GM12875 (cell line): ENCODE results near the gene CTBP1.

ENCODE experiments used
- H3K4me3 ChIP-seq: one replicate; pipeline ENCODE4 v1.5.1; 2011; ENCODE audit warnings: low read depth, low read length, control low read depth
- TF ChIP-seq, protein P1 (sequence below): IDR thresholded peaks from 2 replicates; pipeline ENCODE4 v1.5.1; 2011; ENCODE audit warnings: low read depth, mild to moderate bottlenecking, control low read depth, inconsistent platforms, low read length, moderate library complexity, borderline replicate concordance; ENCODE audit not compliant: insufficient read depth

Gene CTBP1

DNA sequence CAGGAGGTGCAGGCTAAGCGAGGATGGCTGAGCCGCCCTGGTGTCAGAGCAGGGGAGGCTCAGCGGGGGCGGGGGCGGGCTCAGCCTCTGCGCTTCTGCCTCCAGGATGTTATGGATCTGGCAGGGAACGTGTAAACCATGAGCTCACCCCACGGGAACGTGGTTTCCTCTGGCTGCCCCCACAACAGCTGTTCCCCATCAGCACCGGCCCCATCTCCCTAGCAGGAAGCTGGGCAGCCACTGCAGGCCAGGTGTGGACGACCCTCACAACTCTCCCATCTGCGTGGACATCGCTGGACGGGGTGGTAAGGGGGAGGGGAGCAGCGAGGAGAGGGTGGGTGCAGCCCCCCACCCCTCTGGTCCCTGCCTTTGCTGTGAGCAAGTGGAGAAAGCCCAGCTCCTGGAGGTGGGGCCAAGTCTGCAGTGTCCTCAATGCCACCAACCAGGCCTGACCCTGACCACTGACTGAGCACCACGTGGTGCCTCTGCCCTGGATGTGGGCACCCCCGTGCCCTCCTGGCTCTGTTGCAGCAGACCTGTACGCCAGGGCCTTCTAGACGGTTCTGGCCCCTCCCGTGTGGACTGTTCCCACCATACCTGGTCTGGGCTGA is 48.4 kb downstream of the CTBP1 start:
- TF ChIP-seq, protein P1, sequence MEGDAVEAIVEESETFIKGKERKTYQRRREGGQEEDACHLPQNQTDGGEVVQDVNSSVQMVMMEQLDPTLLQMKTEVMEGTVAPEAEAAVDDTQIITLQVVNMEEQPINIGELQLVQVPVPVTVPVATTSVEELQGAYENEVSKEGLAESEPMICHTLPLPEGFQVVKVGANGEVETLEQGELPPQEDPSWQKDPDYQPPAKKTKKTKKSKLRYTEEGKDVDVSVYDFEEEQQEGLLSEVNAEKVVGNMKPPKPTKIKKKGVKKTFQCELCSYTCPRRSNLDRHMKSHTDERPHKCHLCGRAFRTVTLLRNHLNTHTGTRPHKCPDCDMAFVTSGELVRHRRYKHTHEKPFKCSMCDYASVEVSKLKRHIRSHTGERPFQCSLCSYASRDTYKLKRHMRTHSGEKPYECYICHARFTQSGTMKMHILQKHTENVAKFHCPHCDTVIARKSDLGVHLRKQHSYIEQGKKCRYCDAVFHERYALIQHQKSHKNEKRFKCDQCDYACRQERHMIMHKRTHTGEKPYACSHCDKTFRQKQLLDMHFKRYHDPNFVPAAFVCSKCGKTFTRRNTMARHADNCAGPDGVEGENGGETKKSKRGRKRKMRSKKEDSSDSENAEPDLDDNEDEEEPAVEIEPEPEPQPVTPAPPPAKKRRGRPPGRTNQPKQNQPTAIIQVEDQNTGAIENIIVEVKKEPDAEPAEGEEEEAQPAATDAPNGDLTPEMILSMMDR, result no peak
- H3K4me3 ChIP-seq, result no peak overlapping the region

DNA sequence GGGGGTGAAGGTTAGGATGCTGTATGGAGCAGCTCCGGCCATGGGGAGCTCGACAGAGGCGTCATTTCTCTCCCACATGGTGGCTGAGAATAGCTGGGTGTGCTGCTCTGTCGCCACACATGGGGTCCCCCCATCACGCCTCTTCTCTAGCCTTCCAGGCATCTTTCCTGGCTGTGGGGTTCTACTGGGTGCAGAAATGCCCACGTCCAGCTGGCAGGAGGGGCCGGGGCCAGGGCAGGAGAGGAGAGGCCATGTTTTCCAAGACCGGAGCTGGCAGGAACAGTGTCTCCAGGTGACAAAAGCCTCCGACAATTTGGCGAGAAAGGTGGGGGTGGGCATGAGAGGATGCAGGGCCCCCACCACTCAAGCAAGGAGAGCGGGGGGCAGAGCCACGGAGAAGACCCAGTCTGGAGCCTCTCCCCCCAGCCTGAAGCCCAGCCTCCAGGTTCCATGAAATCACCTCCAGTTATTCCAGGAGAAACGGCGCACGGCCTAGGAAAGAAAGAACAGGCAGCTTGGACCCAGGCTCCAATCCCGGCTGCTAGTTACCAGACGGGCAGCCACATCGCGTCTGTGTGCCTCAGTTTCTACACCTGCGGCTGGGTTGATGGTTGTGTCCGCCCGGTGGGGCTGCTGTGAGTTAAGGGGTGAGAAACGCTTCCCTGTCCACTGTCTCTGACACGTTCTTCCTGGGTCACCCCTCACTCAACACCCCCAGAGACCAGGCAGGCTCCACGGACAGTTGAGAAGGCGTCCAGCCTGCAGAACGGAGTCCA is 49.2 kb downstream of the CTBP1 start:
- TF ChIP-seq, protein P1, result no peak
- H3K4me3 ChIP-seq, result no peak overlapping the region

DNA sequence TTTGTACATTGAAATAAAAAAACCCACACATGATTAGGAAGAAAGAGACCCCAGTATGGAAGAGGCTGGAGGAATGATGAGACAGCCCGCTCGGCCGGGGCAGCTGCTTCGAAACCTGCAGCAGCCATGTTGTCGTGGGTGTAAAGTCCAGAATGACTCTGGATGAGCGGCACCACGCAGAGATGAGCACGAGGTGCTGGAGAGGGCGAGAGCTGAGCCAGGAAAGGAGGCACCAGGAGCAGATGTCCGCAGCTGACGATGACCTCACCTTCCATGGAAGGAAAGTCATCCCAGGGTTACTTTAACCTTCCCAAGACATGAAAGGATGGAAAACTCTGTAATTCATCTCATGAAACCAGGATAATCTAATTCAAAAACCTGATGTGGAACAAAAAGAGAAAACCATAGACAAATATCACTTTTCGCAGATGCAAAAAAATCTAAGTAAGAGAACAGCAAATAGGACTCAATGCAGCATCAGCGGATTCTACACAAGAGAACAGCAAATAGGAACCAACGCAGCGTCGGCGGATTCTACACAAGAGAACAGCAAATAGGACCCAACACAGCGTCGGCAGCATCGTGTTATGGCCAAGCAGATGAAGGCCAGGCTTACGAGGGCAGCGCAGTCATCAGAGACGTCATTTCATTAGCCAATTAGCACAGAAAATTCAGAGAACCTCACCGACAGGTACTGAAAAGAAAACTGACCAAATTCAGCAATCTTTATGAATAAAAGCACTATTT is 50.7 kb downstream of the CTBP1 start:
- no peak overlapping the region for H3K4me3 ChIP-seq

DNA sequence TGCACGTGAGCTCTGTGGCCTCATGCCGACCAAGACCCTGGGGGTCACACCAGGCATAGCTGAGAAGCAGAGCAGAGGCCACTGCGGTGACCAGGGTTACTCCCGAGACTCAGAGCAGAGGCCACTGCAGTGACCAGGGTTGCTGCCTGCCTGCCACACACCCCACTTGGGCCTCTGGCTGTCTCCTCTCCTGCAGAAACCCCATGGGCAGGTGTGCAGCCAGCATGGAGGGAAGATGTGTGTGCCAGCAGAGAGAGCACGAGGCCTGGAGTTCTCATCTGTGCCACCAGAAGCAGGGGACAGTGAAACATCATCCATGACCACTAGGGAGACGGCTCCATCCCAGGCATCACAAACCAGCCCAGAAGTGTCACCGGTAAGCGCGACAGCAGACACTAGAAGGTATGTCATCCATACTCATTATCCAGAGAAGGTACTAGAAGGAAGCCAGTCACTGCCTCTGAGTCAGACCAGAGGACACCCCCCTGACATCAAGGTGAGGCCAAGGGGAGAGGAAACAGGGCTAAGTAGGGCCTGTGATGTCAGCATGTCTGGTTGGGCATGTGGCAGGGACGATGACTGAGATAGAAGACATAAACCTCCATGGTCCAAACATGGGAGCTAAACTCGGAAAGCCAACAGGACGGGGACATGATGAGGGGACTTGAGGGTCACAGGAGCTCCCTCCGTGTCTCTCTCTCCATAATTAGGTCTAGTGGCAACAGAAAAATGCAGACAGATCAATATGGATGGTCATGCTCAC is 52.3 kb downstream of the CTBP1 start:
- TF ChIP-seq, protein P1, result no peak

More for the DNA sequence above, 50.7 kb downstream of the CTBP1 start:
- TF ChIP-seq, protein P1, result no peak

DNA sequence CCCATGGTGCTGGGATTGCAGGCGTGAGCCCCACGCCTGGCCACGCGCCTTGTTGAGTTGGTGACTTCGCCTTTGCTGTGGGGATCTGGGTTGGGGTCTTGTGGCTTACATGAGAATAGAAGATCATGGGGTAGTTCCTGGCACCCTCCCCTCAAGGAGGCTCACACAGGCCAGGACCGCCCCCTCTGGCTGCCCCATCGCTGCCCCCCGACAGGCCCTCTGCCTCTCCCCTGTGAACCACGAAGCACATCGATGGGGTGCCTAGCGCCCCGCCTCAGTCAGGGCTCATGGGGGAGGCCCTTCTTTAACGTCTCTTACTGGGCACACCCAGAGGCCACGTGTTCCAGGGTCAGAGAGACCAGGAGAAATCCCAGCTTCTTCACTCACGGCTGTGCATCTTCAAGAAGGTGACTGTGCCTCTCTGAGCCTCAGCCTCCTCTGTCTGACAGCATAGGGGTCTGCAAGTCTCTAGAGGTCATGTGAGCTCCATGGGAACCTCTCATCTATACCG is 53.0 kb downstream of the CTBP1 start:
- TF ChIP-seq, protein P1, result no peak
- H3K4me3 ChIP-seq, result no peak overlapping the region

More for the DNA sequence above, 52.3 kb downstream of the CTBP1 start:
- H3K4me3 ChIP-seq, result no peak overlapping the region

DNA sequence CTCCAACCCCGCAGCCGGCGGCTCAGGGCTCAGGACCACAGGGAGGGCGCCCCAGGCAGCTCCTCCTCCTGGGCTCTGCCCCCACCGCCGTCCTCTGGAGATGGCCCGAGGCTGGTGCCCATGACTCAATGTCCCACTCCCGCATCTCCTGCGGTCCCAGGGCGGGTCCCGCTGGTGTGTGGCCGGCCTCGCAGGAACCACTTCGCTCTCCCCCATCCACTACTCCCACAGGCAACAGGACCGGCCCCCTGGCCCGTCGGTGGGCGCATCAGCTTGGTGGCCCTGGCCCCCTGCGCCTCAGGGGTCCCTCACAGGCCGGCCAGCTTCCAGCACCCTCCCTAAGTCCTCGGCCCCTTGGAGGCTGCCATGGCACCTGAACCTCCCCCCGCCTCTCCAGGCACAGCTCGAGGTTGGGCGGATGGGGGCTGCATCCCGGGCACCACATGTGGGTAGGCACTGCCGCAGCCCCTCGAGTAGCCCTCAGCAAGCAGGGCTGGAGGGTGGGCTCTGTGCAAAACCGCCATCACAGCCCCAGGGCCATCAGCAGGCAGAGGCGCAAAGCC is 53.7 kb downstream of the CTBP1 start:
- no peak overlapping the region for H3K4me3 ChIP-seq
- TF ChIP-seq, protein P1, result no peak
